ENCODE data around the gene ITGAE. TPM values are rescaled to one million over a fixed set of nuclear protein-coding genes. Genes with fewer than 3 reads are reported as not detected.

Gene ITGAE
- total RNA-seq, 2 donors from 2014 or later: 16.2 to 27.6 TPM

DNA sequence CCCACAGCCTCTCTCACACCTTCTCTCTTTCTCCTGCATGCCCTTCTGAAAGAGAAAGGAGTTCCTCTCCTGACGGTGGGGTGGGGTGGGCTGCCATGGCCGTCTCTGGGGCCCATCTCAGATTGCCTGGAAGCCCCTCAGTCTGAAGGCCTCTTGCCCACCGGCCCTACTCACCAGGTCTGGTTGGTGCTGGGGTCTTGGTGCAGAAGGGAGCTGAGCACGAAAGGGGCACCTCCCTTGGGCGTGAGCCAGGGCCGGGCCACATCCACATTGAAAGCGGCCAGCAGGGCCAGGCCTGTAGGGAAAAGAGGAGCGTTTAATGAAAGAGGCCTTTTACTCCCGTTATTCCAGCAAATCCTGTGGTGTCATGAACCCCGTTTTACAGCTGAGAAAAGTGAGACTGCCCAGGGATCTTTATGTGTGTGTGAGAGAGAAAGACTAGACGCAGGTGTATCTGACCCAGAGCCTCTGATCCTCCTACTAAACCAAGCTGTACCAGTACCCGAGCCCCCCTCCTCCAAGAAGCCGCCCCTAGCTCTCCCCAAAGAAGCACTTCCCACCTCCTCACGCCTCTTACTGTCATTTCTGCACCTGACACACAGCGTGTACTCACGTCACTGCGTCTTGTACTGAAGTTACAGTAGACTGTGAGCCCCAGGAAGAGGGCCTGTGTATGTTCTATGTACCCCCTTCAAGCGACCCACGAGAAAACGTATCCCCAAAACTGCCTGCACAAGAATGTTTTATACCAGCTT, 23.4 kb downstream of the ITGAE start:
- 92% methylated on average over 20 of the region's 20 CpGs for WGBS
- DNase-seq (ENCODE audit: low spot score): no peak
- intact Hi-C loops (cut with DNase I): no loop called here
- Histone ChIP-seq H3K4me3 (no peak overlapping the region), H3K36me3 (no peaks in the 10 kb centered on the region), H3K27me3 (replicated peaks; ENCODE audit: insufficient read depth) (no peaks in the 10 kb centered on the region), H3K9me3 (no peaks in the 10 kb centered on the region), H3K27ac (no peak overlapping the region), H3K4me1 (replicated peaks) (no peaks in the 10 kb centered on the region)
- TF ChIP-seq POLR2A (IDR thresholded peaks at IDR 0.05) (no peak), POLR2AphosphoS5 (IDR thresholded peaks at IDR 0.05) (no peak), CTCF (IDR thresholded peaks at IDR 0.05) (no peak)

GRCh38 chr17:3773966-3774365, 27.0 kb downstream of the ITGAE start:
- no peak overlapping the region for H3K27ac ChIP-seq
- H3K9me3 ChIP-seq: no peaks in the 10 kb centered on the region
- intact Hi-C loops (cut with DNase I): no loop called here
- no peak overlapping the region for H3K4me3 ChIP-seq
- 91% methylated on average over 3 of the region's 3 CpGs for WGBS
- TF ChIP-seq CTCF (IDR thresholded peaks at IDR 0.05) (no peak), POLR2AphosphoS5 (IDR thresholded peaks at IDR 0.05) (no peak), POLR2A (IDR thresholded peaks at IDR 0.05) (no peak)
- no peaks in the 10 kb centered on the region for H3K4me1 ChIP-seq (replicated peaks)
- no peaks in the 10 kb centered on the region for H3K36me3 ChIP-seq
- H3K27me3 ChIP-seq (replicated peaks; ENCODE audit: insufficient read depth): no peaks in the 10 kb centered on the region
- no peak for DNase-seq (ENCODE audit: low spot score)

DNA sequence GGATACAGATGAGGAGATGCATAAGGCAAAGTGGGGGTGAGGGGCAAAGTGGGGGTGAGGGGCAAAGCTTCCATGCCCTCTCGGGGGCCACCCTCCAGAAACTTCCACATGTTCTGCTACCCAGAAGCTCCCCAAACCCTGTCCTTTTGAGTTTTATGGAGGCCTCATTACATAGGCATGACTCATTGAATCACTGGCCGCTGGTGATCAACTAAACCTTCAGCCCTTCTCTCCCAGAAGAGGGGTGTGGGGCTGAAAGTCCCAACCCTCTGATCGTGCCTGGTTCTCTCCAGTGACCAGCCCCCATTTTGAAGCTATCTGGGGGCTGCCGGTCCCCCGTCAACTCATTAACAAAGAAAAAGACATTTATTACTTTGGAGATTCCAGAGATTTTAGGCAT, 27.5 kb downstream of the ITGAE start:
- intact Hi-C loops (cut with DNase I): no loop called here
- Histone ChIP-seq H3K4me1 (replicated peaks) (no peaks in the 10 kb centered on the region), H3K4me3 (no peak overlapping the region)

DNA sequence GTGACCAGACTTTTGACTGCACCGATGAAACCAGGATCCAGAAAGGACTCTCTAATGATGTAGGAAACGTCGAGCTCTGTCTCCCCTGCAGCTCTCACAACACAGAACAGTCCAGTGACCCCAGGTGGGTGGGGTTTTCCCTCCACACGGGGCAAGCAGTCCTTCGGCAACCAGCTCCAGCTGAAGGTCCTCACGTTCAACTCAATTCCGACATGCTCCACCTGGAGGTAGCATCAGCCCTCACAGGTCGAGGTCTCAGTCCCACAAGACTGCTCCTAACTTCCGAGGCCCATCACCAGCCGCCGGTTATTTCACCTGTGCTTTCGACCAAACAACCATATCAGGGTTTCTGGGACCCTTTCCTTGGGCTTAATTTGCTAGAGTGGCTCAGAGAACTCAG, 28.2 kb downstream of the ITGAE start:
- no peak for TF ChIP-seq POLR2AphosphoS5 (IDR thresholded peaks at IDR 0.05)
- no peak for TF ChIP-seq CTCF (IDR thresholded peaks at IDR 0.05)
- no peak for TF ChIP-seq POLR2A (IDR thresholded peaks at IDR 0.05)
- 83% methylated on average over 12 of the region's 12 CpGs for WGBS
- Histone ChIP-seq H3K27ac (no peak overlapping the region), H3K4me1 (replicated peaks) (no peaks in the 10 kb centered on the region), H3K9me3 (no peaks in the 10 kb centered on the region), H3K4me3 (no peak overlapping the region), H3K36me3 (no peaks in the 10 kb centered on the region), H3K27me3 (replicated peaks; ENCODE audit: insufficient read depth) (no peaks in the 10 kb centered on the region)
- no peak for DNase-seq (ENCODE audit: low spot score)
- intact Hi-C loops (cut with DNase I): no loop called here

More for the DNA sequence above, 27.5 kb downstream of the ITGAE start:
- TF ChIP-seq CTCF (IDR thresholded peaks at IDR 0.05) (no peak), POLR2A (IDR thresholded peaks at IDR 0.05) (no peak), POLR2AphosphoS5 (IDR thresholded peaks at IDR 0.05) (no peak)
- no peaks in the 10 kb centered on the region for H3K36me3 ChIP-seq
- no peak for DNase-seq (ENCODE audit: low spot score)
- no peaks in the 10 kb centered on the region for H3K27me3 ChIP-seq (replicated peaks; ENCODE audit: insufficient read depth)
- no peaks in the 10 kb centered on the region for H3K9me3 ChIP-seq
- H3K27ac ChIP-seq: no peak overlapping the region
- WGBS: 42% methylated on average over 5 of the region's 5 CpGs

GRCh38 chr17:3771140-3771539, 29.8 kb downstream of the ITGAE start:
- intact Hi-C loops (cut with DNase I): no loop called here
- H3K4me3 ChIP-seq: no peak overlapping the region
- 73% methylated on average over 16 of the region's 16 CpGs for WGBS
- no peaks in the 10 kb centered on the region for H3K4me1 ChIP-seq (replicated peaks)
- TF ChIP-seq CTCF (IDR thresholded peaks at IDR 0.05): no peak
- TF ChIP-seq POLR2A (IDR thresholded peaks at IDR 0.05): no peak
- no peak for TF ChIP-seq POLR2AphosphoS5 (IDR thresholded peaks at IDR 0.05)
- no peaks in the 10 kb centered on the region for H3K9me3 ChIP-seq
- H3K27ac ChIP-seq: no peak overlapping the region
- no peak for DNase-seq (ENCODE audit: low spot score)
- no peaks in the 10 kb centered on the region for H3K27me3 ChIP-seq (replicated peaks; ENCODE audit: insufficient read depth)
- no peaks in the 10 kb centered on the region for H3K36me3 ChIP-seq

Measured in prostate gland (tissue), 2 donors.